CD14-positive monocyte (primary cell): ENCODE measurements around the gene TMEM79. TPM values are rescaled to one million over a fixed set of nuclear protein-coding genes. Genes with fewer than 3 reads are reported as not detected.
A peak's percentile ranks its signal among the peaks of the same experiment; 100 is the strongest.

Source experiments
- DNase-seq, 3 donors: peaks; one replicate each; pipeline ENCODE4 v3.0.0-alpha.2; 2011 to 2022
- H2AFZ ChIP-seq: 2 replicates; pipeline ENCODE4 v1.6.0; 2012; ENCODE audit warnings: mild to moderate bottlenecking, low read depth, low read length, inconsistent platforms; ENCODE audit not compliant: insufficient read depth, poor library complexity, severe bottlenecking
- H3K27ac ChIP-seq, 2 donors: 1 replicate in 1 of 2; 2 replicates in 1 of 2; pipeline ENCODE4 v1.5.1; 2012 to 2013; ENCODE audit warnings: low read length in 2 of 2, control low read depth in 1 of 2, inconsistent platforms in 1 of 2, low read depth in 1 of 2, mild to moderate bottlenecking in 1 of 2
- H3K27me3 ChIP-seq, 2 donors: one replicate each; pipeline versions ENCODE4 v1.6.0 to v1.6.1; 2011 to 2013; ENCODE audit warnings: low read length in 2 of 2; ENCODE audit not compliant: control insufficient read depth in 2 of 2, insufficient read depth in 2 of 2
- H3K36me3 ChIP-seq, 2 donors: replicated peaks in 1 of 2; 1 replicate in 1 of 2; 2 replicates in 1 of 2; pipeline versions ENCODE4 v1.5.1 to v1.6.1; 2012 to 2013; ENCODE audit warnings: low read length in 2 of 2, control low read depth in 1 of 2, inconsistent platforms in 1 of 2, mild to moderate bottlenecking in 1 of 2; ENCODE audit not compliant: insufficient read depth in 2 of 2, control insufficient read depth in 1 of 2
- H3K4me1 ChIP-seq, 2 donors: 1 replicate in 1 of 2; 2 replicates in 1 of 2; pipeline versions ENCODE4 v1.5.1 to v1.6.1; 2012 to 2013; ENCODE audit warnings: low read length in 2 of 2, control low read depth in 1 of 2, inconsistent platforms in 1 of 2, mild to moderate bottlenecking in 1 of 2, moderate library complexity in 1 of 2; ENCODE audit not compliant: insufficient read depth in 2 of 2, control insufficient read depth in 1 of 2
- H3K4me2 ChIP-seq: replicated peaks from 2 replicates; pipeline ENCODE3; 2012; ENCODE audit warnings: low read length, moderate library complexity, mild to moderate bottlenecking; ENCODE audit not compliant: poor library complexity, severe bottlenecking; ENCODE audit errors: extremely low read depth
- H3K4me3 ChIP-seq, 3 experiments: fragments of 200-600 bp in 1 of 3; sonication (generic) in 1 of 3; replicated peaks in 1 of 3; 1 replicate in 2 of 3; 2 replicates in 1 of 3; pipeline ENCODE4 v1.5.1; 2011 to 2013; ENCODE audit warnings: low read length in 3 of 3, mild to moderate bottlenecking in 3 of 3, control low read depth in 2 of 3, low read depth in 2 of 3, inconsistent platforms in 1 of 3, moderate library complexity in 1 of 3
- H3K79me2 ChIP-seq: 2 replicates; pipeline ENCODE4 v1.6.0; 2012; ENCODE audit warnings: mild to moderate bottlenecking, control low read depth, inconsistent platforms, low read length, moderate library complexity; ENCODE audit not compliant: insufficient read depth
- H3K9ac ChIP-seq: 2 replicates; pipeline ENCODE4 v1.6.0; 2017; ENCODE audit warnings: low read length, mild to moderate bottlenecking; ENCODE audit not compliant: insufficient read depth, poor library complexity, severe bottlenecking
- H3K9me3 ChIP-seq, 2 donors: replicated peaks in 1 of 2; 1 replicate in 1 of 2; 2 replicates in 1 of 2; pipeline versions ENCODE4 v1.5.1 to v1.6.1; 2012 to 2013; ENCODE audit warnings: low read length in 2 of 2, control low read depth in 1 of 2; ENCODE audit not compliant: control insufficient read depth in 1 of 2, insufficient read depth in 1 of 2
- H4K20me1 ChIP-seq: 2 replicates; pipeline ENCODE4 v1.6.0; 2012; ENCODE audit warnings: mild to moderate bottlenecking, low read length, control low read depth, moderate library complexity; ENCODE audit not compliant: insufficient read depth
- H3K27ac Mint-ChIP-seq, 7 donors: one replicate each; pipeline ENCODE4 v1.8.0; 2020; ENCODE audit warnings: mild to moderate bottlenecking in 7 of 7, mixed read lengths in 7 of 7, moderate library complexity in 6 of 7, inconsistent platforms in 2 of 7
- H3K27me3 Mint-ChIP-seq, 3 donors: one replicate each; pipeline ENCODE4 v1.8.0; 2021 to 2022; ENCODE audit warnings: low read depth in 3 of 3, mild to moderate bottlenecking in 3 of 3, mixed read lengths in 3 of 3, moderate library complexity in 3 of 3, inconsistent platforms in 1 of 3
- H3K36me3 Mint-ChIP-seq, 2 donors: one replicate each; pipeline ENCODE4 v1.8.0; 2020; ENCODE audit warnings: mixed read lengths in 2 of 2, inconsistent platforms in 1 of 2, mild to moderate bottlenecking in 1 of 2
- H3K4me1 Mint-ChIP-seq: one replicate; pipeline ENCODE4 v1.8.0; 2020; ENCODE audit warnings: mild to moderate bottlenecking, mixed read lengths
- H3K4me3 Mint-ChIP-seq, 2 donors: one replicate each; pipeline ENCODE4 v1.8.0; 2020; ENCODE audit warnings: mild to moderate bottlenecking in 2 of 2, mixed read lengths in 2 of 2, moderate library complexity in 1 of 2
- H3K9me3 Mint-ChIP-seq, 7 donors: one replicate each; pipeline ENCODE4 v1.8.0; 2020 to 2022; ENCODE audit warnings: mixed read lengths in 7 of 7, mild to moderate bottlenecking in 6 of 7, moderate library complexity in 6 of 7, inconsistent platforms in 2 of 7
- WGBS: methylation state at CpG from one replicate; pipeline ENCODE4 v1.1.5; 2013; ENCODE audit warnings: missing lambda C conversion rate; ENCODE audit not compliant: insufficient coverage; 5-methylcytosine and 5-hydroxymethylcytosine counted together
- intact Hi-C, 2 donors: fragments of 100-400 bp; cut with micrococcal nuclease; formaldehyde crosslinking; loops; one replicate each; pipeline versions ENCODE4 v1.15.0 to v1.15.1; 2023
- polyA plus RNA-seq, 3 donors: library from polyadenylated mRNA; depleted of rRNA in 1 of 3; unstranded in 2 of 3; stranded (reverse) in 1 of 3; fragments of 300-500 nt in 2 of 3; fragments of >200 nt in 1 of 3; fragmentation: Illumina TruSeq in 2 of 3; gene quantifications; 1 replicate in 2 of 3; 2 replicates in 1 of 3; pipeline ENCODE4 v1.2.3, GENCODE V29; 2012 to 2021
- TF ChIP-seq, protein P1 (sequence below): fragments of 200-600 bp; IDR thresholded peaks from one replicate; pipeline ENCODE4 v1.8.0; 2022; ENCODE audit warnings: antibody characterized with exemption, mild to moderate bottlenecking

TMEM79 gene
- polyA plus RNA-seq, 3 donors = 1.2 to 12.0 (median 1.4) TPM

- Mint-ChIP-seq H3K9me3 (peaks cover 0 to 2% (median 0%) of the 10 kb centered on the region in 7 donors), H3K36me3 (peaks cover 41 to 45% of the 10 kb centered on the region in 2 donors), H3K4me3 (no peak overlapping the region), H3K27ac (peak overlapping the region in 1 of 7 donors; percentile 6), H3K27me3 (no peaks in the 10 kb centered on the region), H3K4me1 (peaks cover 18% of the 10 kb centered on the region)
- Histone ChIP-seq H3K9ac (no peak overlapping the region), H3K9me3 (no peaks in the 10 kb centered on the region), H3K79me2 (peaks cover 50% of the 10 kb centered on the region), H3K36me3 (peaks cover 44 to 47% of the 10 kb centered on the region in 2 donors), H3K27me3 (no peaks in the 10 kb centered on the region), H3K27ac (no peak overlapping the region), H4K20me1 (peaks cover 31% of the 10 kb centered on the region), H3K4me3 (no peak overlapping the region), H3K4me1 (peaks cover 18 to 20% of the 10 kb centered on the region in 2 donors), H2AFZ (no peak overlapping the region), H3K4me2 (peak overlapping the region; percentile 87)
- intact Hi-C loops = loop anchor here in 1 of 2 donors (10.0 kb wide), 1 partner anchor 61 kb away; no protein-coding TSS in a partner anchor
- no peak for DNase-seq
- WGBS = 88% methylated on average over 1 of the region's 4 CpGs
- TF ChIP-seq, protein P1, sequence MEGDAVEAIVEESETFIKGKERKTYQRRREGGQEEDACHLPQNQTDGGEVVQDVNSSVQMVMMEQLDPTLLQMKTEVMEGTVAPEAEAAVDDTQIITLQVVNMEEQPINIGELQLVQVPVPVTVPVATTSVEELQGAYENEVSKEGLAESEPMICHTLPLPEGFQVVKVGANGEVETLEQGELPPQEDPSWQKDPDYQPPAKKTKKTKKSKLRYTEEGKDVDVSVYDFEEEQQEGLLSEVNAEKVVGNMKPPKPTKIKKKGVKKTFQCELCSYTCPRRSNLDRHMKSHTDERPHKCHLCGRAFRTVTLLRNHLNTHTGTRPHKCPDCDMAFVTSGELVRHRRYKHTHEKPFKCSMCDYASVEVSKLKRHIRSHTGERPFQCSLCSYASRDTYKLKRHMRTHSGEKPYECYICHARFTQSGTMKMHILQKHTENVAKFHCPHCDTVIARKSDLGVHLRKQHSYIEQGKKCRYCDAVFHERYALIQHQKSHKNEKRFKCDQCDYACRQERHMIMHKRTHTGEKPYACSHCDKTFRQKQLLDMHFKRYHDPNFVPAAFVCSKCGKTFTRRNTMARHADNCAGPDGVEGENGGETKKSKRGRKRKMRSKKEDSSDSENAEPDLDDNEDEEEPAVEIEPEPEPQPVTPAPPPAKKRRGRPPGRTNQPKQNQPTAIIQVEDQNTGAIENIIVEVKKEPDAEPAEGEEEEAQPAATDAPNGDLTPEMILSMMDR = no peak
Measured at GRCh38 chr1:156336242-156336641, 52.1 kb downstream of the TMEM79 start.

DNA sequence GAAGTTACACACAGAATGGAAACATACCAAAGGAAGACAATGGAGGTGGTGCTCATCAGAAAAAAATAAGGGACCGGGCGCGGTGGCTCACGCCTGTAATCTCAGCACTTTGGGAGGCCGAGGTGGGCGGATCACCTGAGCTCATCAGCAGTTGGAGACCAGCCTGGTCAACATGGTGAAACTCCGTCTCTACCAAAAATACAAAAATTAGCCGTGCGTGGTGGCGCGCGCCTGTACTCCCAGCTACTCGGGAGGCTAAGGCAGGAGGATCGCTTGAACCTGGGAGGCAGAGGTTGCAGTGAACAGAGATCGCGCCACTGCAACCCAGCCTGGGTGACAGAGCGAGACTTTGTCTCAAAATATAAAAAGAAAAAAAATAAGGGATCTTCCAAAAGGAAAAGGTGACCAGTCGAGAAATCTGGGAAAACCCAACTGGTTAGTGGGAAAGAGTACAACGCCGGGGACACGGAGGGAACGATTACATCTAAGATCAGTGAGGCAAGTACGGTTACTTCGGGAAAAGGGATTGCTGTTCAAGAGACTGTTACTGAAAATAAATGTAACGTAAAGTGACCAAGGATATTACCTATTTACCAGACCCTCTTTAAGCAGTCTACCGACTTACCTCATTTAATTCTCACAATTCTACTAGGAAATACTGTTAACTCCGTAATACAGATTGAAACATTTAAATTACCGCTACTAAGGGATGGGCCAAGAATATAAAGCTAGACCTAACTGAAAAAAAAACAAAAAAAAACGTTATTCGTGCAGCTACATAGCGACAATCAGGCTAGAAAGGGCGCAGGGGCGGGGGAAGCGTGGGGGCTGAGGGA lies 53.1 kb downstream of the TMEM79 start:
- intact Hi-C loops = loop anchor here in 1 of 2 donors (10.0 kb wide), 1 partner anchor 62 kb away; no protein-coding TSS in a partner anchor

More for the DNA sequence above, 53.1 kb downstream of the TMEM79 start:
- peak overlapping the region; percentile 87 for H2AFZ ChIP-seq
- Mint-ChIP-seq H3K36me3 (peaks cover 33 to 35% of the 10 kb centered on the region in 2 donors), H3K4me3 (peak overlapping the region; percentile 98), H3K27me3 (no peaks in the 10 kb centered on the region), H3K4me1 (peaks cover 18% of the 10 kb centered on the region), H3K27ac (peak overlapping the region; percentile 91 to 98 (median 95)), H3K9me3 (peaks cover 0 to 2% (median 0%) of the 10 kb centered on the region in 7 donors)
- 52% methylated on average over 28 of the region's 34 CpGs for WGBS
- H3K4me1 ChIP-seq = peaks cover 18 to 20% of the 10 kb centered on the region in 2 donors
- peak overlapping the region; percentile 55 for H3K9ac ChIP-seq
- H3K4me2 ChIP-seq = peak overlapping the region; percentile 87
- H3K27ac ChIP-seq = peak overlapping the region; percentile 57 to 66
- no peaks in the 10 kb centered on the region for H3K27me3 ChIP-seq
- peaks cover 36 to 37% of the 10 kb centered on the region in 2 donors for H3K36me3 ChIP-seq
- peaks cover 47% of the 10 kb centered on the region for H3K79me2 ChIP-seq
- peak overlapping the region; percentile 53 to 94 (median 84) for H3K4me3 ChIP-seq
- H3K9me3 ChIP-seq = no peaks in the 10 kb centered on the region
- H4K20me1 ChIP-seq = peaks cover 31% of the 10 kb centered on the region
- no peak for DNase-seq
- TF ChIP-seq, protein P1 = no peak
